Stimulated activated CD4-positive, alpha-beta T cell treated with anti-CD3 and anti-CD28 coated beads, Interleukin-4, amount 100 ng/mL, for 1 hour (primary cell): Measurements from ENCODE around the gene KLC1.
"Not testable (repeated sequence)": the region's sequence is repeated elsewhere in the genome, so short reads cannot be mapped to it uniquely, and the experiment has no call there.

Experiments
- DNase-seq: peaks from one replicate; pipeline ENCODE4 v3.0.0-alpha.2; 2020

KLC1 gene

DNA sequence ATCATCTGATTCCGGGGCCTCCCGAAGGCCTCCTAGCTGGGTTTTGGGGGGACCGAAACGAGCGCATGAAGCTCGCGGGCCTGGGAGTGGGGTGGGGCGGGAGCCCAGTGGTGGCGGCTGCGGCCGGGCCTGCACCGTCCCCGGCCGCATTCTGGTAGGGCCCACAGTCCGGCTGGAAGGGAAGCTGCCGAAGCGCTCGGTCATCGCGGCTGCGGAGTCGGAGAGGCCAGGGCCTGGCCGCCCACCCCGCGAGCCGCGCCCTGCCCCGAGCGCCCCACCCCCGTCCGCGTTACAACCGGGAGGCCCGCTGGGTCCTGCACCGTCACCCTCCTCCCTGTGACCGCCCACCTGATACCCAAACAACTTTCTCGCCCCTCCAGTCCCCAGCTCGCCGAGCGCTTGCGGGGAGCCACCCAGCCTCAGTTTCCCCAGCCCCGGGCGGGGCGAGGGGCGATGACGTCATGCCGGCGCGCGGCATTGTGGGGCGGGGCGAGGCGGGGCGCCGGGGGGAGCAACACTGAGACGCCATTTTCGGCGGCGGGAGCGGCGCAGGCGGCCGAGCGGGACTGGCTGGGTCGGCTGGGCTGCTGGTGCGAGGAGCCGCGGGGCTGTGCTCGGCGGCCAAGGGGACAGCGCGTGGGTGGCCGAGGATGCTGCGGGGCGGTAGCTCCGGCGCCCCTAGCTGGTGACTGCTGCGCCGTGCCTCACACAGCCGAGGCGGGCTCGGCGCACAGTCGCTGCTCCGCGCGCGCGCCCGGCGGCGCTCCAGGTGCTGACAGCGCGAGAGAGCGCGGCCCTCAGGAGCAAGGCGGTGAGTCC, at the start of gene KLC1:
Gene KLC1 (plus strand): TSS at position 528 of the 819 bp plus-strand sequence. CDS start 25,354 bp downstream, outside the sequence.
- DNase-seq, result peak; percentile 89

GRCh38 chr14:103581206-103581605, 47.8 kb upstream of the KLC1 start:
- no peak for DNase-seq

DNA sequence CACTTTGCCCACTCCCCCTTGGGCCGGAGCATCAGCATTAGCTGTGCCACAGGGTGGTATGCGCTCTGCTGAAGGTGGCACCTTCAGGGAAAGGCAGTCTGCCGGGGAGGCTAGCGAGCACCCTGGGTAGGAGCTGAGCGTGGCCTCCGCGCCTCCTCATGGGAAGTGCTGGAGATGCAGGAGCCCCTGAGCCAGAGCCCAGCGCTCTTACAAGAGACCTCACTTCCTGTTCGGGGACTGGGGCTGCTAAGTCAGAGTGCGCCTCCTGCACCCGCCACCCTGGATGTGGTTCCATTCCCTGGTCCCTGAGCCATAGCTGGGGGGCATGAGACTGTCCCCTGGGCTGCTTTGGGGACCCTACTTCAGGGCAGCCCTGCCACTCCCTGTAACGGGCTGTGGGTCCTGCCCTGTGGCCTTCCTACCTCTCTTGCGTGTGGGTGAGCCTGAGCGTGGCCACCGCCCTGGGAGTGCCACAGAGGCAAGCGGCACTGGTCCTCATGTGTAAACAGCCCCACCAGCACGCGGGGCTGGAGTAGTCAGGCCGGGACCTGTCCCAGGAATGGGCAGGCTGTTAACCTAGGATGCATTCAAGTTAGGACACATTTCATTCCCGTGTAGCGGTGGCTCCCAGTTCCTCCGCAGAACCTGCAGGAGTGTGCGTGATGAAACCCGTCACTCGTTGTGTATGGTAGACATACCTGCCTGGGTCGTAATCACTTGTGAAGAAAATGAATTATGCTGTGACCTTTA, 46.9 kb upstream of the KLC1 start:
- no peak for DNase-seq

GRCh38 chr14:103584326-103584915, 44.6 kb upstream of the KLC1 start:
- DNase-seq, result no peak

DNA sequence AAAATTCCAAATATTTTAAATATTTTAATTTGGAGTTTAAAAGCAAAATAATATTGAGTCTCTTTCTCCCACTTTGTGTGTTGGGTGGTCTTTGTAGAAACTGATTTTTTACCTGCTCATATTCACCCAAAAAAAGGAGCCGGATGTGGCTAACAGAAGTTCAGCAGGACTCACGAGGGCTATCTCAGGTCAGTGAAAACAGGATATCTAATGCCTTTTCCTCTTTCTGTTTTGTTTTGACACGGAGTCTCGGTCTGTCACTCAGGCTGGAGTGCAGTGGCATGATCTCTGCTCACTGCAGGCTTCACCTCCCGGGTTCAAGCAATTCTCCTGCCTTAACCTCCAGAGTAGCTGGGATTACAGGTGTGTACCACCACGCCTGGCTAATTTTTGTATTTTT, 35.4 kb upstream of the KLC1 start:
- no peak for DNase-seq

DNA sequence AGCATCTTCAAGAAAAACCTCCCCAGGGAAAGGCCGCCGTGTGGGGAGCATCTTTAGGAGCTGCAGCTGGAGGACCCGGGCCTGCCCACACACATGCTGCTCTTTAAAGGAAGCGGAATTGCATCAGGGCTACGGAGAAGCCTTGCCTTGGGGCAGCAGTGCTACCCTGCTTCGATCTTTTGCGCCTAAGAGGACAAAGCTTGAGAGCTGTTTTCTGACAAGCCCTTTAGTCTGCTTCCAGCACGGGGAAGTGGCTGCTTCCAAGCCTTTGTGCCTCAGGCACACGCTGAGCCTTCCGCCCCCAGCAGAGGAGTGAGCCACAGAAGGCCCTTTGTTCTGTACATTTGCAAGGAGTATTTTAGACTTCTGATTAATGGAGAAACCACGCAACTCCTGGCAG, 34.7 kb upstream of the KLC1 start:
- no peak for DNase-seq

DNA sequence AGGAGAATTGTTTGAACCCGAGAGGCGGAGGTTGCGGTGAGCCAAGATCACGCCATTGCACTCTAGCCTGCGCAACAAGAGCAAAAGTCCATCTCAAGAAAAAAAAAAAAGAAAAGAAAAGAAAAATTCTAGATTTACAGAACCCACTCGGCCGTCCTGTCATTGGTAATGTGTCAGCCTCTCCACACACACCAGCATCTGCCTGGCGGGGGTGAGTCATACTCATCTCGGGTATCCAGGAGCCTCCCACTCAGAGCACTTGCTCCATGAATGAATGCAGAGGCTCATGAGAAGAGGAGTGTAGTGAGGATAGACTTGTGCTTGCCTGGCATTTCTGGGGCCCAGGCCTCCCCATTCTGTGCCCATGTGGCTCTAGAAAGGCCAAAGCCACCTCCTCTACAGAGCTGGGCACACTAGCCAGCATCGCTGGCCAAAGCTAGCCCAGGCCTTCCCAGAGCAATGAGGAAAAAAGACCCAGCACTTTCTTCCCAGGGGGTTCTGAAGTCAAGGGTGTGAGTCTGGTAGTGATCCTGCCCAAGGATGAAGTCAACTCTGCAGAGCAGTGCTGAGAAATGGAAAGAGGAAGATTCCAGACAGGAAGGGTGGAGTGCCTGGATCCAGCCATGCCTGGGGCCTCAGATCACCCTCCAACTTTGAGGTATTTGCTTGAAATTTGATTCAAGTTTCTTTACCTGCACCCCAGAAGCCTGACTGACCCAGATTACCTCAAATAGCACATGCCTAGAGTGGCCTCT, 31.2 kb upstream of the KLC1 start:
- DNase-seq, result no peak

GRCh38 chr14:103600503-103600902, 28.5 kb upstream of the KLC1 start:
- DNase-seq, result no peak

- DNase-seq, result no peak
Observed at GRCh38 chr14:103604620-103605019, 24.4 kb upstream of the KLC1 start.

- peak; percentile 31 for DNase-seq
Observed at GRCh38 chr14:103606963-103607668, 21.9 kb upstream of the KLC1 start.

GRCh38 chr14:103607822-103608221, 21.2 kb upstream of the KLC1 start:
- no peak for DNase-seq

DNA sequence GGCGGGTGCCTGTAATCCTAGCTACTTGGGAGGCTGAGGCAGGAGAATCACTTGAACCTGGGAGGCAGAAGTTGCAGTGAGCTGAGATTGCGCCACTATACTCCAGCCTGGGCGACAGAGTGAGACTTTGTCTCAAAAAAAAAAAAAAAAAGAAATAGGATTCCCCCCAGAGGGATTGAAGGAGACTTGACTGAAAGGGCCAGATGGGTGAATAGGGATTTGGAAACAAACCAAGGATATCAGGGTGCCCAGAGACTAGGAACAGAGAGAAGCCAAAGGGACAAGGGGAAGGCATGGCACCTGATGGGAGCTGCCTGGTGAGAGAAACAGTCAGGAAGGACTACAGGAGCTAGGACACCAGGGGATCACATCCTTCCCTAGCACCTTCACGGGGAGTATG, 19.9 kb upstream of the KLC1 start:
- not testable (repeated sequence) for DNase-seq

GRCh38 chr14:103611215-103611614, 17.8 kb upstream of the KLC1 start:
- no peak for DNase-seq

GRCh38 chr14:103613517-103613916, 15.5 kb upstream of the KLC1 start:
- no peak for DNase-seq

- no peak for DNase-seq
Observed at GRCh38 chr14:103616635-103617300, 12.2 kb upstream of the KLC1 start.

GRCh38 chr14:103619057-103619456, 10.0 kb upstream of the KLC1 start:
- no peak for DNase-seq

DNA sequence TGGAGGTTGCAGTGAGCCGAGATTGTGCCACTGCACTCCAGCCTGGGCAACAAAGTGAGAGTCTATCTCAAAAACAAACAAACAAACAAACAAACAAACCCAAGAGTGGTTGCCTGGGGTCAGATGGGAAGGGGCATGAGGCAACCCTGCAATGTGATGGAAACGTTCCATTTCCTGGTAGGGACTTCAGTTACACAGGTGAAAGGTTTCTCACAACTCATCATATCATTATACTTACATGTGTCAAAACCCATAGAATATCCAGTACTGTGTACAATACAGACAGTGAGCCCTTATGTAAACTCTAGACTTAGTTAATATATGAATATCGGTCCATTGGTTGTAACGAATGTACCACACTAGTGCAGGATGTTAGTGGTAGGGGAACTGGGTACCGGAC, 7.2 kb upstream of the KLC1 start:
- DNase-seq, result no peak

GRCh38 chr14:103623308-103623707, 5.7 kb upstream of the KLC1 start:
- no peak for DNase-seq

DNA sequence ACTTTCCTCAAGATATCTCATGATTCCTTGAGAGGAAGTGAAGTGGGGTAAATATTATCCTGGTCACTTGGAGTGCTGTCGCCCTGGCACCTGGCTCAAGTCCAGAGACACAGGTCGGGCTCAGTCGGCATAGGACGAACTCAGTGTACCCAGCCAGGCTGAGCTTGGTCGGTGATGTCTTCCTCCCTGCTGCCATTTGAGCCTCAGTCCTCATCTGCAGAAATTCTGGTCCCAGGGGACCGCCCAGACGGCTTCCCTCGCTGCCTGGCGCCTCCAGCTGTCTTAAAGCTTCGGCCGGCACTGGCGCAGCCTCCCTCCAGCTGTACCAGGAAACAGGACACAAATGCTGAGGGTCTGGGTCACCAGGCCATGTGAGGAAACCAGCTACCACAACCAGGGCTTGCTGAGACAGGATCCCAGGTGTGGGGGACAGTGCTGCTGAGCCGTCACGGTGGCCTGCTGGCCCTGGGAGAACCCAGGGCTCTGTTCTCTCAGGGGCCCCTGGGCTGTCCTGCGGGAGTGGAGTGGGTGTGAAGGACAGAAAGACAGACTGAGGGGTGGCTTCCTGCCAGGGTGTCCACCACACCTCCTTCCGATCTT, 5.0 kb upstream of the KLC1 start:
- DNase-seq, result no peak

GRCh38 chr14:103624860-103625259, 4.2 kb upstream of the KLC1 start:
- DNase-seq, result peak; percentile 20

DNA sequence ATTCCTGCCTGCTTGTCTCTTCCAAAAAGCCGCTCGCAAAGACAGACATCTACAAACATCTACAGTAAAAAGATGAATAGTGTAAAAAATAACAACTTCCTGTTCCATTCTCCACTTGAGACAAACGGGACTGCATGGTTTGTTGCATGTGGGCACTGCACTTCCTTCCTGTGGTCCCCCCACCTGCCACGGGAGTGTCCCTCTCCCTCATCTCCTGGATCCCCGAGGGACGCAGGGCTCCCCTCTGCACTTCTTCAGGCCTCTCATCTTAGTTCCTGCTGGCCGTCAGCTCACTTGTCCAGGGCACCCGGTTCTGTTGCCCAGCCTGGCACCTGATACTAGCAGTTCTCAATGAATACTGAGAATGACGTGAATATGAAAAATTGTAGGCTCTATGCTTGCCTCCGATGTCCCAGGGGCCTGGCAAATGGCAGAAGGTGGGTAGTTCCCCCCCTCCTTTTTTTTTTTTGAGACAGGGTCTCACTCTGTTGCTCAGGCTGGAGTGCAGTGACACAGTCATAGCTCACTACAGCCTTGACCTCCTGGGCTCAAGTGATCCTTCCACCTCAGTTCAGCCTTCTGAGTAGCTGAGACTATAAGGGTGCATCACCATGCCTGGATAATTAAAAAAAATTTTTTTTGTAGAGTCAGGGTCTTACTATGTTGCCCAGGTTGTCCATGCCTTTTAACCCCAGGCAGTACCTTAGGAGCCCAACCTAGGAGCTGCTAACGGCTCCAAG, 3.5 kb upstream of the KLC1 start:
- DNase-seq, result no peak
